Measurements from ENCODE around the gene FEZ2.

DNA sequence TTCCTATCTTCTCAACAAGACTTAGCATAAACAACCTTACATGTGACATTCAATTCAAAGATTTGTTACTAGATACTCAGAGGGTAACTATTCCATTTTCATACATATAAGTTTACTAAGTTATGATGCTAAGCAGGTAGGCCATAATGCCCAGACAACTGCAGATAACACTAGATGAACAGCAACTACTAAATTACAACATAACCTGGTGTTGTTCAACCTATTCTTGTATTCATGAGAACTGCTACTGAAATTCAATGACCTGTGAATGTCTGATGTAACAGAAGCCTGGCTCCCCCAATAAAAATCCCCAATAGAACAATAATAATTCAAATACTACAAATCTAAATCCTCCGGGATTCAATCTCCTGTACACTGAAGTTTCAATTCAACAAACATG lies 24.8 kb downstream of the FEZ2 start:
- TF ChIP-seq, protein P1, sequence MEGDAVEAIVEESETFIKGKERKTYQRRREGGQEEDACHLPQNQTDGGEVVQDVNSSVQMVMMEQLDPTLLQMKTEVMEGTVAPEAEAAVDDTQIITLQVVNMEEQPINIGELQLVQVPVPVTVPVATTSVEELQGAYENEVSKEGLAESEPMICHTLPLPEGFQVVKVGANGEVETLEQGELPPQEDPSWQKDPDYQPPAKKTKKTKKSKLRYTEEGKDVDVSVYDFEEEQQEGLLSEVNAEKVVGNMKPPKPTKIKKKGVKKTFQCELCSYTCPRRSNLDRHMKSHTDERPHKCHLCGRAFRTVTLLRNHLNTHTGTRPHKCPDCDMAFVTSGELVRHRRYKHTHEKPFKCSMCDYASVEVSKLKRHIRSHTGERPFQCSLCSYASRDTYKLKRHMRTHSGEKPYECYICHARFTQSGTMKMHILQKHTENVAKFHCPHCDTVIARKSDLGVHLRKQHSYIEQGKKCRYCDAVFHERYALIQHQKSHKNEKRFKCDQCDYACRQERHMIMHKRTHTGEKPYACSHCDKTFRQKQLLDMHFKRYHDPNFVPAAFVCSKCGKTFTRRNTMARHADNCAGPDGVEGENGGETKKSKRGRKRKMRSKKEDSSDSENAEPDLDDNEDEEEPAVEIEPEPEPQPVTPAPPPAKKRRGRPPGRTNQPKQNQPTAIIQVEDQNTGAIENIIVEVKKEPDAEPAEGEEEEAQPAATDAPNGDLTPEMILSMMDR (IDR thresholded peaks at IDR 0.05; ENCODE audit: low read depth, low read length) = no peak
- no peak for TF ChIP-seq EZH2phosphoT487 (IDR thresholded peaks at IDR 0.05; ENCODE audit: low read depth)
